Neural progenitor cell (in vitro differentiated cells): ENCODE measurements around the gene CADPS.

Source experiments
- EZH2 ChIP-seq: fragments of 200-600 bp; sonication (generic); IDR thresholded peaks from 2 replicates; pipeline ENCODE4 v1.6.1; 2017; ENCODE audit warnings: antibody characterized with exemption, mild to moderate bottlenecking, moderate library complexity
- EZH2phosphoT487 ChIP-seq: fragments of 200-600 bp; sonication (generic); IDR thresholded peaks from 2 replicates; pipeline ENCODE4 v1.6.1; 2017; ENCODE audit warnings: antibody characterized with exemption
- TF ChIP-seq, protein P1 (sequence below): fragments of 200-600 bp; sonication (generic); IDR thresholded peaks from 2 replicates; pipeline ENCODE4 v1.5.1; 2017; ENCODE audit warnings: antibody characterized with exemption, mild to moderate bottlenecking

DNA sequence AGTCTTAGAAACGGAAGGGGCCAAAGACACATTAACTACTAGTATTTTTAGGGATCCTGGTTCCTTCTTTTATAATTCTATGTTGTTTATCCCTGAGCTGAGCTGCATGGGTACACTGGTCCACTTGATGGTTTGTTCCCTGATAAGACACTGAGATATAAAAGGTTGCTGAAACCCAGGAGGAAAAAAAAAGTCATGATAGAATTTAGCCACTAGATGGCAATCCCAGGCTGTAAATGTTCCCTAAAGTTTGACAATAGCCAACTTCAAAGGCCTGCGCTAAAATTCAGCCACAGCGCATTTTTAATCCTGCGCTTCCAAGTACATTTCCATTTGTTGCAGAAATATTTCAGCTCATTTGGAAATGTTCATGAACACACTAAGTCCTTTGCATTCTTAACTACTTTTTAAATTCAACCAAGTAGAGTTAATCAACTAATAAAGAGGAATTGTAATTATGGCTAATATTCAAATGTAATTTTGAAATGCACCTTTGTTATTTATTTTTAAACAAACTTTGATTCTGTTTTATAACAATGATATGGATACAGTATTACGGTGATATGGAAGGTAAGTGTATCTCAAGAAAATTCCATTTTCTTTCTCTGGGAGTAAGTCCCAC lies 252.6 kb downstream of the CADPS start:
- TF ChIP-seq, protein P1, sequence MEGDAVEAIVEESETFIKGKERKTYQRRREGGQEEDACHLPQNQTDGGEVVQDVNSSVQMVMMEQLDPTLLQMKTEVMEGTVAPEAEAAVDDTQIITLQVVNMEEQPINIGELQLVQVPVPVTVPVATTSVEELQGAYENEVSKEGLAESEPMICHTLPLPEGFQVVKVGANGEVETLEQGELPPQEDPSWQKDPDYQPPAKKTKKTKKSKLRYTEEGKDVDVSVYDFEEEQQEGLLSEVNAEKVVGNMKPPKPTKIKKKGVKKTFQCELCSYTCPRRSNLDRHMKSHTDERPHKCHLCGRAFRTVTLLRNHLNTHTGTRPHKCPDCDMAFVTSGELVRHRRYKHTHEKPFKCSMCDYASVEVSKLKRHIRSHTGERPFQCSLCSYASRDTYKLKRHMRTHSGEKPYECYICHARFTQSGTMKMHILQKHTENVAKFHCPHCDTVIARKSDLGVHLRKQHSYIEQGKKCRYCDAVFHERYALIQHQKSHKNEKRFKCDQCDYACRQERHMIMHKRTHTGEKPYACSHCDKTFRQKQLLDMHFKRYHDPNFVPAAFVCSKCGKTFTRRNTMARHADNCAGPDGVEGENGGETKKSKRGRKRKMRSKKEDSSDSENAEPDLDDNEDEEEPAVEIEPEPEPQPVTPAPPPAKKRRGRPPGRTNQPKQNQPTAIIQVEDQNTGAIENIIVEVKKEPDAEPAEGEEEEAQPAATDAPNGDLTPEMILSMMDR = peak; percentile 79
- TF ChIP-seq EZH2phosphoT487 = no peak
- TF ChIP-seq EZH2 = no peak
